Heart left ventricle (tissue), 16 donors: Measurements from ENCODE around the gene MS4A6E. TPM values are rescaled to one million over a fixed set of nuclear protein-coding genes. Genes with fewer than 3 reads are reported as not detected.
A peak's percentile ranks its signal among the peaks of the same experiment; 100 is the strongest.
"Not testable (repeated sequence)": the region's sequence is repeated elsewhere in the genome, so short reads cannot be mapped to it uniquely, and the experiment has no call there.

Experiments used
- ATAC-seq, 4 donors: fragments of 200-7000 bp; cut with Tn5 transposase; one replicate each; pipeline ENCODE4 v1.9.1; 2020 to 2022; ENCODE audit warnings: moderate library complexity in 4 of 4, mild to moderate bottlenecking in 3 of 4, moderate number of reproducible peaks in 1 of 4
- DNase-seq, 5 donors: peaks; one replicate each; pipeline ENCODE4 v3.0.0-alpha.2; 2020
- H3K27ac ChIP-seq, 12 donors: fragments of 200-600 bp; sonication (generic) in 4 of 12; one replicate each; pipeline versions ENCODE4 v1.5.0 to v1.8.0; 2016 to 2022; ENCODE audit warnings: mild to moderate bottlenecking in 2 of 12
- H3K27me3 ChIP-seq, 9 donors: fragments of 200-600 bp; sonication (generic) in 2 of 9; one replicate each; pipeline versions ENCODE4 v1.5.1 to v1.8.0; 2016 to 2022; ENCODE audit warnings: mild to moderate bottlenecking in 3 of 9
- H3K36me3 ChIP-seq, 9 donors: fragments of 200-600 bp; sonication (generic) in 2 of 9; one replicate each; pipeline versions ENCODE4 v1.5.0 to v1.8.0; 2018 to 2022; ENCODE audit warnings: mild to moderate bottlenecking in 2 of 9
- H3K4me1 ChIP-seq, 12 donors: fragments of 200-600 bp; sonication (generic) in 4 of 12; one replicate each; pipeline versions ENCODE4 v1.5.0 to v1.8.0; 2016 to 2022; ENCODE audit warnings: mild to moderate bottlenecking in 3 of 12
- H3K4me3 ChIP-seq, 12 donors: fragments of 200-600 bp; sonication (generic) in 4 of 12; one replicate each; pipeline versions ENCODE4 v1.5.0 to v1.8.0; 2017 to 2022; ENCODE audit warnings: mild to moderate bottlenecking in 9 of 12, moderate library complexity in 4 of 12
- H3K9me3 ChIP-seq, 12 donors: fragments of 200-600 bp; sonication (generic) in 4 of 12; one replicate each; pipeline versions ENCODE4 v1.5.0 to v1.8.0; 2016 to 2022; ENCODE audit warnings: mild to moderate bottlenecking in 1 of 12
- POLR2A ChIP-seq, 2 donors: fragments of 450-650 bp; IDR thresholded peaks; one replicate each; pipeline ENCODE4 v1.6.1; 2017; ENCODE audit warnings: antibody characterized with exemption in 2 of 2, mild to moderate bottlenecking in 2 of 2, moderate library complexity in 2 of 2
- WGBS, 4 donors: extraction: QIAGEN DNeasy Blood & Tissue Kit in 2 of 4; methylation state at CpG; one replicate each; pipeline versions ENCODE4 v1.1.5 to v1.1.7; 2013 to 2018; 5-methylcytosine and 5-hydroxymethylcytosine counted together
- intact Hi-C, 10 donors: fragments of 100-400 bp; cut with DNase I; formaldehyde crosslinking; loops; one replicate each; pipeline versions ENCODE4 v1.11.1 to v1.14.2; 2022
- polyA plus RNA-seq, 2 donors: library from polyadenylated mRNA; stranded (reverse); fragments of 200-250 nt; gene quantifications; one replicate each; pipeline ENCODE4 v1.2.3, GENCODE V29; 2013
- total RNA-seq, 9 donors: library from RNA; depleted of rRNA in 2 of 9; stranded (reverse); fragments of >200 nt in 2 of 9; fragmentation: NEBNext Ultra II Directional in 3 of 9; extraction: Animal tissue kit (Norgen Biotek cat#: 25700) in 3 of 9; gene quantifications; one replicate each; pipeline versions ENCODE4 v1.1.0 to v1.2.4, GENCODE V29; 2016 to 2023
- TF ChIP-seq, protein P1 (sequence below), 12 donors: fragments of 200-600 bp; sonication (generic) in 4 of 12; IDR thresholded peaks; one replicate each; pipeline versions ENCODE4 v1.5.0 to v1.8.0; 2018 to 2022; ENCODE audit warnings: antibody characterized with exemption in 12 of 12, mild to moderate bottlenecking in 5 of 12
- donor health status: ischemic (EF 13 %, LVEDD 7.1; RV severe dilation, severe dysfunction).
- donor health status: healthy with polysubstance abuse.
- donor health status: DM: no; HTN: yes; CAD: no.
- donor health status: DM: no; HTN: no; CAD: no.
- donor health status: ischemic (EF 25% LVEDD 6.9; RV normal size, moderate dysfunction).
- donor health status: ischemic (EF 25% LVEDD 5.7; RV mildly dilated, moderate dysfunction).
- donor health status: healthy.
- donor health status: DM: yes; HTN: yes; CAD: no.
- donor health status: ischemic (EF 35%, LVEDD 5.7; RV mildly dilated, moderate dysfunction).
- donor health status: nonischemic (EF 11% LVEDD 7.7; RV severe dilation, severe dysfunction).
- donor health status: DM: yes; HTN: yes; CAD: no.
- donor health status: PGD.
- donor health status: ischemic (EF 29% LVEDD 5.4; RV normal size, mild dysfunction).
- donor health status: nonischemic (EF 23%, LVEDD 6.1; RV moderate dilation, normal function).

MS4A6E gene
- total and polyA plus RNA-seq, 11 donors: 0.18 TPM; not detected in 10

DNA sequence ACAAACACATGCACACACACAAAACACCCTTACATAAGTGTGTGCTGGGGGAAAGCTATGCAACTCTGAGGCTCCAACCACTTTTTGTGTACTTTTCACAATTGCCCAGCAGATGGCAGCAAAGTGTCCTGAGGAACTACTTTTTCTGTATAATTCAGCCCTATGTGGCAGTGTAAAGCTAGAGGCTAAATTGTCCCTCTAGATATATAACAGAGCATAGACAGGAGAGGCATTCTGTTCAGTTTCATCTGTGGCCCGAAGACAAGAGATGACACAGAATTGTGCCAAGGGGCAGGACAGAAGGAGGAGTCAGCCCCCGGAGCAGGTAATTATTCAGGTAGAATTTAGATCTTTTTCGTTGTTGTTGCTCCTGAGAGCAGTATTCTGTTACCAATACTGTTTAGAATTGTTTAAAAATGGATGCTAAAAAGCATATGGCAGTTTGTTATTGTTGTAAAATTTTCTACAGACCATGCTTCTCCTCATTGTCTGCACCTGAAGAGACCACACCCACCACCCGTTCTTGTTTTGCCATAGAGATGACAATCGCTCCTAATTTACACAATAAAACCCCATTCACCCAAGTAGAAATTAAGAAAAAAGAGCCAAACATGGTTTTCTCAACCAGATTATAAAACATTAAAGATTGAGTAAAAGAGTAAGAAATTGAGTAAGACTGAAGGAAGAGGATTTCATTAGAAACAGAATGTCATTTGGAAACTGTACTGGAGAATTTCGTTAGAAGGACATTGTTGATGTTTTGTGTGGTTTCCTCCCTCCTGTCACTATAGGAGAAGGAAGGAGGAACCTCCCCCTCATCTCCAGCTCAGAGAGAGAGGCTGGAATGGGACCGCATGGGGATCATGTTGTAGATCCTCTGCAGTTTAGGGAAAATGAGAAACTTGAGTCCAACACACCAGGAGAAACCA is 36.8 kb downstream of the MS4A6E start:
- H3K27ac ChIP-seq: peak overlapping the region in 3 of 12 donors; percentile 22 to 86 (median 39)

DNA sequence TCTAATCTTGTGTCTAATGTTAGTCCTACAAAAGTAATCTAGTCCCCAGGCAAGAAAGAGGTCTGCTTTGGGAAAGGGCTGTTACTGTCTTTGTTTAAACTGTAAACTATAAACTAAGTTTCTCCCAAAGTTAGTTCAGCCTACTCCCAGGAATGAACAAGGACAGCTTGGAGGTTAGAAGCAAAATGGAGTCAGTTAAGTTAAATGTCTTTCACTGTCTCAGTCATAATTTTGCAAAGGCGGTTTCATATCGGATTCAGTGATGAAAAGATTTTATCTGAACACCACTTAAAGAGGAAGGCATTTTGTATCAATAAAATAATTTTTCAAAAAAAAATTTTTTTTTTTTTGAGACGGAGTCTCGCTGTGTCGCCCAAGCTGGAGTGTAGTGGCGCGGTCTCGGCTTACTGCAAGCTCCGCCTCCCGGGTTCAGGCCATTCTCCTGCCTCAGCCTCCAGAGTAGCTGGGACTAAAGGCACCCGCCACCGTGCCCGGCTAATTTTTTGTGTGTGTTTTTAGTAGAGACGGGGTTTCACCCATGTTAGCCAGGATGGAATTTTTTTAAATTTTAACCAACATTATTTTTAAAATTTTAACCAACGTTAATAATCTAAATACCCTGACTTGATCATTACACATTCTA is 39.3 kb downstream of the MS4A6E start:
- Histone ChIP-seq H3K27ac (peak overlapping the region in 1 of 12 donors; percentile 72), H3K4me1 (peaks cover 0 to 20% (median 0%) of the 10 kb centered on the region in 12 donors), H3K27me3 (peaks cover 0 to 16% (median 0%) of the 10 kb centered on the region in 9 donors)
- ATAC-seq, intact Hi-C loops, H3K36me3 ChIP-seq, DNase-seq, H3K4me3 ChIP-seq, H3K9me3 ChIP-seq: not testable (repeated sequence)
- 86 to 95% (median 88%) methylated on average over 15 of the region's 15 CpGs for WGBS, 4 donors

More for the DNA sequence above, 36.8 kb downstream of the MS4A6E start:
- Histone ChIP-seq H3K36me3 (no peaks in the 10 kb centered on the region), H3K27me3 (peaks cover 0 to 11% (median 0%) of the 10 kb centered on the region in 9 donors), H3K4me3 (peak overlapping the region in 1 of 12 donors; percentile 38), H3K9me3 (peaks cover 0 to 15% (median 0%) of the 10 kb centered on the region in 12 donors), H3K4me1 (peaks cover 0 to 20% (median 0%) of the 10 kb centered on the region in 12 donors)
- intact Hi-C loops: loop anchor here in 9 of 10 donors (2.0 to 5.0 kb wide), 3 partner anchors 123 to 255 kb away; no protein-coding TSS in a partner anchor
- peak; percentile 55 to 80 (median 72) for ATAC-seq
- WGBS, 4 donors: 51 to 58% (median 55%) methylated on average over 7 of the region's 7 CpGs
- TF ChIP-seq, protein P1, sequence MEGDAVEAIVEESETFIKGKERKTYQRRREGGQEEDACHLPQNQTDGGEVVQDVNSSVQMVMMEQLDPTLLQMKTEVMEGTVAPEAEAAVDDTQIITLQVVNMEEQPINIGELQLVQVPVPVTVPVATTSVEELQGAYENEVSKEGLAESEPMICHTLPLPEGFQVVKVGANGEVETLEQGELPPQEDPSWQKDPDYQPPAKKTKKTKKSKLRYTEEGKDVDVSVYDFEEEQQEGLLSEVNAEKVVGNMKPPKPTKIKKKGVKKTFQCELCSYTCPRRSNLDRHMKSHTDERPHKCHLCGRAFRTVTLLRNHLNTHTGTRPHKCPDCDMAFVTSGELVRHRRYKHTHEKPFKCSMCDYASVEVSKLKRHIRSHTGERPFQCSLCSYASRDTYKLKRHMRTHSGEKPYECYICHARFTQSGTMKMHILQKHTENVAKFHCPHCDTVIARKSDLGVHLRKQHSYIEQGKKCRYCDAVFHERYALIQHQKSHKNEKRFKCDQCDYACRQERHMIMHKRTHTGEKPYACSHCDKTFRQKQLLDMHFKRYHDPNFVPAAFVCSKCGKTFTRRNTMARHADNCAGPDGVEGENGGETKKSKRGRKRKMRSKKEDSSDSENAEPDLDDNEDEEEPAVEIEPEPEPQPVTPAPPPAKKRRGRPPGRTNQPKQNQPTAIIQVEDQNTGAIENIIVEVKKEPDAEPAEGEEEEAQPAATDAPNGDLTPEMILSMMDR (IDR thresholded peaks at IDR 0.05): peak; percentile 54 to 80 (median 69)
- no peak for TF ChIP-seq POLR2A (IDR thresholded peaks at IDR 0.05)
- DNase-seq: peak in 4 of 5 donors; percentile 28 to 60 (median 40)

DNA sequence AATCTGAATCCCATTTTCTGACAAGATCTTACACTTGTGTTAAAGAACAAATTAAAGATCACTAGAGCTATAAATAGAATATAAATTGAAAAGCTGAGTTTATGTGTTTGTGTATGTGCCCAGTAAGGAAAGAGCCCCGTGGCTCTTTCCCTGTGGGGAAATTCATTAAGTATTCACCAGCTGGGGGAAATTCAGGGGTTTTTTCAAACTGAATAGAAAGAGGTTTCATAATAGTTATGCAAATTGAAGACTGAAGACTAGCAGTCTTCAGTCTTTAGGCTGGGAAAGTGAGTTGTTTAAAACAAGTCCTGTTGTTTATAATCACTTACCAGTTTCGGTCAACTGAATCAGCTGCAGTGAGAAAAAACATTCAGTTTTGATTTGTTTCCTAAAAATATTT is 40.0 kb downstream of the MS4A6E start:
- H3K4me3 ChIP-seq: no peak overlapping the region
- peaks cover 0 to 20% (median 0%) of the 10 kb centered on the region in 12 donors for H3K4me1 ChIP-seq
- intact Hi-C loops: no loop called here
- 56 to 66% (median 62%) methylated on average over 2 of the region's 2 CpGs for WGBS, 4 donors
- no peak for ATAC-seq
- peak overlapping the region in 1 of 12 donors; percentile 72 for H3K27ac ChIP-seq
- H3K36me3 ChIP-seq: no peaks in the 10 kb centered on the region
- no peaks in the 10 kb centered on the region for H3K9me3 ChIP-seq
- TF ChIP-seq, protein P1 (IDR thresholded peaks at IDR 0.05): no peak
- TF ChIP-seq POLR2A (IDR thresholded peaks at IDR 0.05): no peak
- peaks cover 0 to 16% (median 0%) of the 10 kb centered on the region in 9 donors for H3K27me3 ChIP-seq
- DNase-seq: no peak

DNA sequence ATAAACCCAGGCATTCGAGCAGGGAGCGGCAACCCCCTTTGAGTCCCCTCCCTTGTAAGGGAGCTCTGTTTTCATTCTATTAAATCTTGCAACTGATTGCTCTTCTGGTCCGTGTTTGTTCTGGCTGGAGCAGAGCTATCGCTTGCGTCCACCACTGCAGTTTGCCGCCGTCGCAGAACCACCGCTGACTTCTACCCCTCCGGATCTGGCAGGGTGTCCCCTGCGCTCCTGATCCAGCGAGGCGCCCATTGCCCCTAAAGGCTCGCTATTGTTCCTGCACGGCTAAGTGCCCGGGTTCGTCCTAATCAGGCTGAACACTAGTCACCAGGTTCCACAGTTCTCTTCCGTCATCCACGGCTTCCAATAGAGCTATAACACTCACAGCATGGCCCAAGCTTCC is 40.8 kb downstream of the MS4A6E start:
- ATAC-seq (no peak), DNase-seq (no peak)
- no peak for TF ChIP-seq POLR2A (IDR thresholded peaks at IDR 0.05)
- TF ChIP-seq, protein P1 (IDR thresholded peaks at IDR 0.05): no peak
- no peaks in the 10 kb centered on the region for H3K9me3 ChIP-seq
- intact Hi-C loops: no loop called here
- no peaks in the 10 kb centered on the region for H3K36me3 ChIP-seq
- H3K27ac ChIP-seq: peak overlapping the region in 1 of 12 donors; percentile 72
- WGBS, 4 donors: 88 to 96% (median 91%) methylated on average over 19 of the region's 19 CpGs
- peaks cover 0 to 17% (median 0%) of the 10 kb centered on the region in 12 donors for H3K4me1 ChIP-seq
- H3K27me3 ChIP-seq: peaks cover 0 to 16% (median 0%) of the 10 kb centered on the region in 9 donors
- no peak overlapping the region for H3K4me3 ChIP-seq
